T-helper 1 cell treated with Interleukin-12 subunit alpha and Interleukin-12 subunit beta and Interleukin-4 antibody, amounts not matched to agents 30 ng/mL and 1 ng/mL, for 36 hours (primary cell): ENCODE results near the gene MRC2. TPM values are rescaled to one million over a fixed set of nuclear protein-coding genes. Genes with fewer than 3 reads are reported as not detected.

Experiments
- intact Hi-C: fragments of 100-400 bp; cut with micrococcal nuclease; formaldehyde crosslinking; loops from one replicate; pipeline ENCODE4 v1.15.1; 2024
- total RNA-seq: library from RNA; stranded (reverse); gene quantifications from 2 replicates; pipeline ENCODE4 v1.2.3, GENCODE V29; 2022

The MRC2 gene
- total RNA-seq, 1 donor from 2014 or later, result 0.74 TPM

DNA sequence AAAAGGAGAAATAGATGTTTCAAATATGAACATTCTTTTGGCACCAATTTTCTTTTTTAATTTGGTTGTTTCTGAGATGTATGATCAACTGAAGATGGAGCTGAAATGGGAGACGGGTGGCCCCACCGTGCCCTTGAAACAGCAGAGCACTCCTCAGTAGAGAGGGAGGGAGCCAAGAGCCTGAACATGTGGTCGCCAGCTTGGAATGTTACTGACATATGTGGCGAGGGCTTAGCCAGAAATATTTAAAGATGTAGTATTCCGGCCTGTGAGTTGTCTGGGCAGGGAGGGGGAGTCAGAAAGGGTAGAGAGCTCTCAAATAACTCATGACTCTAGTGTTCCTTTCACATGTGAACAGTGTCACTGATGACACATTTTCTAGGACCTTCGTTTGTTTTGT is 13.3 kb upstream of the MRC2 start:
- intact Hi-C loops, result no loop called here

DNA sequence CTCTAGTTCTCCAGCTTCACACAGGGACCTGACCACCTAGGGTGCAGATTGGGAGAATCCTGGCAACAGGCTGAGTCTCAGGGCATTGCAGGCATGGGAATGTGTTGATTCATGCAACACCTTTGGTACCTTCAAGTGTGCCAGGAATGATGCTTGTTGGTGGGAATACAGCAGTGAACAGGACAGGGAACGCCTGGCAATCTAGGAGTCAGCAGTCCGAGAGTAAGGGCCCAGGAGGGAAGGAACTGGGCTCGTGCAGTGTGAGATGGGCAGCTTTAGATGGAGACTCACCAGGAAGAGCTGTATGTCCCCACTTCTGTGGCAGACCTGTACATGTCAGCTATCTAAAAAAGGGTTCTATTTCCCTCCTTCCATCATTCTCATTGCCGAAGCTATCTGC is 12.0 kb upstream of the MRC2 start:
- intact Hi-C loops, result no loop called here

DNA sequence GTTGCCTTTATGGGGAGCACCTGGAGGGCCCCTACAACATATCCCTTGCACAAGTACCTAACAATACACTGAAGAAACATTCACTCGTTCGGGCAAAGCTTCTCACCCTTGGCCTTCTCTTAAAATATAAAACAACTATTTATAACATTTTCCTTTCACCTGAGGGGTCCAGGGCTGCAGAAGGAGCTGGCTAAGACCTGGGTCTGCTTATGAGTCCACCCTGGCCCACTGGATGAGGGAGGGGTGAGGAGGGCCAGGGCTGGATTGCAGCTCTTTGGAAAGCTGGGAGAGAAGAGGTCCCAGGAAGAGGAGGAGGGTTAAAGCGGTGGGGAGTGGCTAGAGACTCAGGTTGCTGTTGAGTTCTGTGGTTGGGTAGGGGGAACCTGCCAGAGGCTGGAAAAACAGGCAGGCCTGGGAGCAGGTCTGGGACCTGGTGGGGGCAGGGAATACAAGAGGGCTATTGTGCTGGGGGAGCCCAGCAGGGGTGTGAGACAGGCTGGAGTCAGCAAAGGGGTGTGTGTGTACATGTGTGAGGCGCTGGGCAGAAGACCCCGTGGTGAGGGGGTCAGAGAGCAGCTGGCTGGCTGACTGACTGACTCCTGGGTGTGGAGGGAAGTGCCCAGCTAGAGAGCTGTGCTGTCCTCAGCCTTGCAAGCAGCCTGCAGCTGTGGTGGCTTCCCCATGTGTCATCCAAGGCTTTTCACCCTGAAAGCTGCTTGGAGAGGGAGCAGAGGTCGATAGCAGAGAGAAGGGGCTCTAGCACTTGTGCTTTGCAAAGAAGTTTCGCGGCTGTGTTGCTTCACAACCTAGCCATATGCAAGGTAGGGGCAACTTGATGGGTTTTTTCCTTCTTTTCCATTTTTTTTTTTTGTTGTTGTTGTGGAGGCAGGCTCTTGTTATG is 10.2 kb upstream of the MRC2 start:
- intact Hi-C loops, result no loop called here

DNA sequence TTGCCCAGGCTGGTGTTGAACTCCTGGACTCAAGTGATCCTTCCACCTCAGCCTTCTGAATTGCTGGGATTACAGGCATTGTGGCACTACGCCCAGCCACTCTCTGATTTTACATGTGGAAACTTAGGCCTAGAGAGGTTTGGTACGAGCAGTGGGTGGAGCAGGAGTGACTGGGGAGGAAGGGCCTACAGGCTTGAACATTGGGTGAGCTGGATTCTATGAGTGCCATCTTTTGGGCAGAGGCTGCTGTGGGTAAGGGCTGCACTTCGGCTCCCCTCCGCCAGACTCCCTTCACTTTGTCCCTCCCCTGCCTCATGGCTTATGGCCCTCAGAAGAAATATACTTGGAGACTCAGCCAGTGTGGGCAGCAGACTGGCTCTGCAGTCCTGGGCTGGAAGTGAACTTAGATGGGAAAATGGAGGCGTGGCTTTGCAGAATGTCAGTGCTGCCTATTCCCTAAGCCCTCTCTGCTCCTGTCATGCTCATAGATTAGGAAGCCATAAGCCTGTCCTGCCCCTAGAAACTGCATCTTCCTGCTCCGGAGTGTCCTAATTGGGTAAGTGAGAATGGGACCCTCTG is 9.5 kb upstream of the MRC2 start:
- intact Hi-C loops, result no loop called here

DNA sequence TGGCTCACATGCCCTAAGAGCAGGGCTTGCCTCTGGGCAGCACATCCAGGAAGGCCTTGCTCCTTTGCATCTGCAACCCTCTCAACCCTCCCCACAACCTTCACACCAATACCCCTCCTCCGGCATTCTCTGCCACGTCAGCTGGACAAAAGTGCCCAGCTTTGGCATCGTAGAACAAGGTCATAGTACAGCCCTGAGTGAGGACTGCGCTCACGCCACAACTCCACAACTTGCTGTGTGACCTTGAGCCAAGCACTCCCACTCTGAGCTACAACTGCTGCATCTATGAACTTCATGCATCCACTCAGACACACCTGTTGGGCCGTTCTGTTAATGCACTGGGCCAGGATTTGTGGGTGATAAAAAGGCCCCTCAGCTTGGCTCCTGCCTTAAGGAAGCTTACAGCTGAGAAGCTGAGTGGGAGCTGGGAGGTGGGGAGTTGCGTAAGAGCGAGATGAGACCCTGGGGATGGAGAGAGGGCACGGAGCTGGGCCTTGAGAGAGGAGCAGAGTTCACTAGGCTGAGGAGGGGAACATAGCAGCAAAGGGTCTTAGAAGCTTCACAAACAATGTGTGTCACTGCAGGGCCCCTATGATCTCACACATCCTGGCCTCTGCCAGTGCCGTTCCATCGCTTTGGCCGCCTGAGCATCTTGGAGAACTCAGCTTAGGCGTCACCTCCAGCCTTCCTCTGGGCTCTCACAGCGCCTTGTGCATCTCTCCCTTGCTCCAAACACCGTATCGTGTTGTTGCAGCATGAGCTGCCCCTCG is 8.6 kb upstream of the MRC2 start:
- intact Hi-C loops, result no loop called here

DNA sequence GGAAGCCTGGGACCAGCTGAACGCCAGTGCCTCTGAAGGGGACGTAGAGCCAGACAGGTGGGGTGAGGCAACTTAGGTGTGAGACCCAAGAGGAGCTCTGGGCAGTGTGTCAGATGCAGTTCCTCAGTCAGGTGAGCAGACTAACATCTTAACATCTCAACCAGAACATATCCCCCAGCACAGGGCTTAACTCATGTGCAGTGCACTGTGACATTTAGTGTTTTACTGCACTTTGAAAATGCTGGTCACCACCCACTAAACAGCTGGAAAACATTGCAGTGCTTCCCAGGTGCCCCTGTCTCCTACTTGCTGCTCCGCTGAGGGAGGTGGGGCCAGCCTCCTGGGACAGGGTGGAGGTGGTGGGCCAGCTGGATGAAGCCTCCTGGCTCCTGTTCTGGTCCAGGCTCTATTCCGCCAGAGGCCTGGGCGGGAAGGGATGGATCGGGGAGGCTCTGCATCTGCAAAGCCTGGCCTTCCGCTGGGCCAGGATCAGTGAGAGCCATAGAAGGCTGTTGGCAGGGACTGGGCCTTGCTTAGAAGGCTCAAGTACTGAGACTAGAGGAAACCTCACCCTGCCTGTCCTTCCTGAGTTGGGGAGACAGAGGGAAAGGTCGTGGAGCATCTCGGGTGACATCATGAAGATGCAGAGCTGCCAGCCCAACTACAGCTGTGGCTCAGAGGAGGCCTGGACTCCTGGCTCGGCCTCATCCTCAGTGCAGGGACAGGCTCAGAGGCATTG is 7.9 kb upstream of the MRC2 start:
- intact Hi-C loops, result no loop called here

DNA sequence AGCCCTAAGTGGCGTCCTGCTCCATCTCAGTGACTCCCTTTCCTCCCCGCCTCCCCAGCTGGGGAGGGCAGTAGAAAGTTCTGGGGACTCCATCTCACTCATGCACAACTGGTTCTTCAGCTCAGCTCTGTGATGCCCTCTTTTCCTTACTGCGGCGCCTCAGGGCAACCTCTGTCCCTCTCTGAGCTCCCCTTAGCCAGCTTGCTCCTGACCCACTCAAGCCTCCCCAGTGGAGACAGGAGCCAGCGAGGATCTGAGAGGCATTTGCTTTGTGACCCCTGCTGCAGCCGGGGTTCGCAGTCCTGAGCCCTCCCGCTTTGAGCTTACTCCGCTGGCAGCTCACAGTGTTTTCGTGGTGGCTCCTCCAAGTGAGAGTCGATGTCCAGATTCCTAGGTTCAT is 6.2 kb upstream of the MRC2 start:
- intact Hi-C loops, result no loop called here

DNA sequence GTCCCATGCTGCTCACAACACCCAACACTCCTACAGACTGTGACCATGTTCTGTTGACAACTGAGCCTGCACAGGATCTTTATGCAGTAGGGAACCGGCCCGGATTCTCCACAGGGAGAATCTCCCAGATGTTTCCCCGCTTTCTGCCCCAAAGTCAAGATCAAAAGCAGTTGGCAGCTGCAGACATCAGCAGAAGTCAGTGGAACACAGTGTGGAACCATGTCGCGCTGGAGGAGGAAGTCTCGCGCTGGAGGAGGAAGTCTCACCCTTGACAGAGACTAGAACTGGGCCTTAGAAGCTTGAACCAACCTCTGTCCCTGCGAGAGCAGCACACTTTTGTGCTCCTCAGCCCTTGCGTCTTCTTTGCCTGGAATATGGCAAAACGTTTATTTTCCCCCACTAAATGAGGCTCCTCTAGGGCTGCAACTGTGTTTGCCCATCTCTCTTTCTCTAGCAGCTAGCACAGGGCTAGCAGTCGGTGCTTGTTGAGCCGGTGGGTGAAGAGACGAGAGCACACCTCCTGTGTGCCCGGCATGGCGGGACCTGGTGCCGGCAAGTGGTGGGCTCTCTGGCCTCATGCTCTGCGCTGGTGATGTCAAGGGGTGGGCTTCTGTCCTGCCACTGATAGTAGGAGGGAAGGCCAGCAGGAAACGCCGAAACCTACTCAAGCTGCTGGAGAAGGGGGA is 2.1 kb upstream of the MRC2 start:
- intact Hi-C loops, result no loop called here

DNA sequence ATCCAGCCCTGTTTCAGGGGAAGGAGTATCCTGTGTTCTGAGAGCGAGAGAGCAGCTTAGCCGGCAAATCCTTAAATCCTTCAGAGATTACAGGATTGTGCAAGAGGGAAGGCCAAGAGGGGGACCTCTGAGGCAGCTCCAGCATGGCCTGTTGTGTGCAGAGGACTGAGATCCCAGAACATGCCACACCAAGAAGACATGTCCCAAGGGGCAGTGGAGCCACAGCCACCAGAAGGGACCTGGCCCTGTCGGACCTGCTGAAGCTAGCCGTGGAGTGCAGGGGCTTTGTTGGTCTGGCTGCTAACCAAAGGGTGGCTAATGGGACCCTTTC is 1.6 kb upstream of the MRC2 start:
- intact Hi-C loops, result no loop called here

DNA sequence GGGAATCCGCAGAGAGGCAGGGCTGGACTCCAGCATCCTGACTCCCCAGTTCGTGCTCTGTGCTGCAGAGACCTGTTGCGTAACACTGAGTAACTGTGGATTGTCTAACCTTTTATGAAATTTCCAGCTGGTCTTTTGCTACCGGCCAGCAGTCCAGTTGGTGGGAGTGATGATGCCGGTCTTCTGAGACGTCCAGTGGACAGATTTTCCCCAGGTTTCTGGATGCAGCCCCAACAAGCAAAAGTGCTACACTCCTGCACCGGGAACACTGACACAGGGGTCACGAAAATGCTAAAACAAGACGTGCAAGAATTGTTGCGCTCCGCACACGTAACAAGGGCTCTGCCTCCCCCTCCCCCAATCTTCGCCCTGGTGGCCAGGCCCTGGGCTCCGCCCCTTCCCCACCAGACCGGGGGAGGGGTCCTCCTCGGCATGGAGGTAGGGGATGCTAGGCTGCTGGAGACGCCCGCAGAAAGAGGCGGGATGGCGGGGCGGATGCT is 701 bp upstream of the MRC2 start:
- intact Hi-C loops, result no loop called here

DNA sequence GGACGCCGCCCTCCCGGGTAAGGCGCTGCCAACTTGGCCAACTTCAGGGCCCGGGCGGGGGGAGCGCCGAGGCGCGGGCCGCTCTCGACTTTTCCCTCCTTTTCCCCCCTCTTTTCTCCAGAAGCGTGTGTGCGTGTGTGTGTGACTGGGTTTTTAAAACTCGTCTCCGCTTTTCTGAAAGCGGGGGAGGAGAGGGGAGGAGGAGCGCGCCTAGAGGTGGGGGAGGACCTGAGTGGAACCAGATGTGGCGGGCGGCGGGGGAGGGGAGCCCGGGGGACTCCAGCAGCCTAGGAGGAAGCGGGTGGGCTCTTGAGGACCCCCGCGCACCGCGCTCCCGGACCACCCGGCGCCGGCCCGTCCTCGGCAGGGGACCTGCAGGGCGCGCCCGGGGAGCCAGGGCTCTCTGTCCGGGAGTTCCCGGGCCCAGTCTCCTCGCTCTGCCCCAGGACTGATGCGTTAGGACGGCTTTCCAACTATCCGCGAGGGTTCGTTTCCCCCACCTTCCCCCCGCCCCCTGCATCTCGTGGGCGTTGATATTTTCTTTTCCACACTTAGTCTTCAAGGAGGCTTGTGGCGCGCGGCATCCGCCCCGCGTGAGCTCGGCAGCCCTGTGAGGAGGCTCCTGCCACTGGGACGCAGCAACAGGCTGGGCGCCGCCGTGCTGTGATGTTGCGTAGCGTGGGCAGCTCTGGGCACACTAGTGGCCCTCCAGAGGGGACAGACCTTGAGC is 599 bp downstream of the MRC2 start:
- intact Hi-C loops, result no loop called here

DNA sequence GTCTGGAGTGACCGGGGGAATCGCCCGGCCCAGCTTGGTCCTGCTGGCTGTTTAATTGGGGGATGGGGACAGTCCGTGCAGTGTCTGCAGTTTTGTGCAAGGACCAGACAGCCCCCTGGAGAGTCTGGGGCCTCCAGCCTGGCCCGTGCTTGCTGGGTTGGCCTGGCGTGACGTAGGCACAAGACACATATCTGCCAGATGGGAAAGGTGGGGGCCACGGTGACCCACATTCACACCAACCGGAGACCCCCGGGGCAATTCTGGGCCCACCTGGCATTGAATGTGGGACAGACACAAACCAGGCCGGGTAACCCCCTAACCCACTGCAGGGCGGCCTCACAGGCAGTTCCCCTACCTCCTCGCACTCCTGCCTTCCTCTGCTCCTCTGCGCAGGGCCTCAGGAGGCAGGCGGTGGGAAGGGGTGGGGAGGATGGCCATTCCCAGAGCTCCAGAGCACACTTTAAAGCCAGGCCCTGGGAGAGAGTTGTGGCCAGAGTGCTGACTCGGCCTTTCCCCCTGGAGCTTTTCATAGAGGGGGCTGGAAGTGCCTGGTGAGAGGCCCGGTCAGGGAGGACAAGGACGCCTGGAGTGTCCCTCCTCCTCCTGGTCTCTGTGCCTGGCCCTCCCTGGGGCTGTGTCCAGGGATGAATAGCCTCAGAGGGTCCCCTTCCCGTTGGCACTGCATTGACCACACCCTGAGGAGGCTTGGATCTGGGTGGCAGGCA is 1.5 kb downstream of the MRC2 start:
- intact Hi-C loops, result no loop called here

DNA sequence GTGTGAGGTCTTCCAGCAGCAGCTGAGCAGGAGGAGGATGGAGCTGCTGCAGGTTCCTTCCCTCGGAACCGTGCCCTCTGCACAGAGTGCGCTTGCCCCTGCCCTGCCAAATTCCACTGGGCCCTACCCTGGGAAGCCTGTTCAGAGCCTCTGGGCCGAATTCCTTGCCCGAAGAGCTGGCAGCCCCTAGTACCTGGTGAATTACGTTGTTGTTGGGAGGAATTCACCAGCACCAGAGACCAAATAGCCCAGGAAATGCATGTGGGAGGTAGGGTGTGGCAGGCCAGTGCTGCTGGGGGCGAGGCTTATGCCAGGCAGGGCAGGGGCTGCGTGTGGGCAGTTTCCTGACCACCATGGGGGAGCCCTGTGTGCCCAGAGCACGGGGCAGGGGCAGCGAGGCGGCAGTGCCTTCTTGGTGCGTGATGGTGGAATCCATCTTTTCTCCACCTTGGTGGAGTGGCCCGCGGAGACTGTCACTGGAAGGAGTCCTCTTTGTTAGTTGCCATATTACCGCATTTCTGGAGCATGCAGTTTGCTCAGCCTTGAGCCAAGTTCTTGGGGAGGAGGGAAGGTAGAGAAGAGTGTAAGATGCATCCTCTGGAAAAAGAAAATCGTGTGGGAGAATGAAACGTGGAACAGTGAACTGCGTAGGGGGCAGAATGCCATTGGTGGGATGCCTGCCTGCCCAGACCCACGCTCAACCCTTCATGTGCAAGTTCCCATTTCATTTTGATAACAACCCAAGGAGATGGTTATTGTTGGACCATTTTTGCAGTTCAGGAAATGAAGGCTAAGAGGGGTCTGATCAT is 2.3 kb downstream of the MRC2 start:
- intact Hi-C loops, result no loop called here

DNA sequence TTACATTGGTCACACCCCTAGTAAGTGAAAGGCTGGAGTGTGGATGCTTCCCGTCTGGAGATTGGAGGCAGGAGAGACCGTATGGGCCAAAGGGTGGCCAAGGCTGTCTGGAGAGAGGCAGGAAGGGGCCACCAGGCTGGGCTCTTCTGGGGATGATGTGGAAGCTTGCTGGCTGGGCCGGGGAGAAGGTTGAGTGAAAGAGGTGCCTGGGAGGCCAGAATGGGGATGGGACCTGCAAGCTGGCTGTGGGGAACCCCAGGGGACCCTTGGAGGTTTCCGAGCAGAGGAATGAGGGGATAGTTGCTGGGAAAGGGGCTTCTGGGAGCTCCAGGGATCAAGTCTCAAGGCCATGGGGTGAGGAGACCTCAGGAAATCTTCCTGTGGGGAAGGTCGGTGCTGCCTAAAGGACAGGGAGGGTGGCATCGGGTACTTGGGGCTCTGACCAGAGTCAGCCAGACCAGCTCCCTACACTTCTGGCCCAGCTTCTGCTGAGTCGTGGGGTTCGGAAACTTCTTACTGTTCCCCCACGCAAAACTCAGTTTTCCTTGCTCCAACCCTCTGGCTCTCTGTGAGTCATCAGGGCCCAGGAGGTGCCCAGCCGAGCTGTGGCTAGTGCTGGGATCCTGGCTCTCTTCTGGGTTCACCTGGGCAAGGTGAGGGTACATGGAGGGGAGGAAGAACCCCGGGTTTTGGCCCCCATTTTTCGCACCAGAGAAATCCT is 3.1 kb downstream of the MRC2 start:
- intact Hi-C loops, result no loop called here

DNA sequence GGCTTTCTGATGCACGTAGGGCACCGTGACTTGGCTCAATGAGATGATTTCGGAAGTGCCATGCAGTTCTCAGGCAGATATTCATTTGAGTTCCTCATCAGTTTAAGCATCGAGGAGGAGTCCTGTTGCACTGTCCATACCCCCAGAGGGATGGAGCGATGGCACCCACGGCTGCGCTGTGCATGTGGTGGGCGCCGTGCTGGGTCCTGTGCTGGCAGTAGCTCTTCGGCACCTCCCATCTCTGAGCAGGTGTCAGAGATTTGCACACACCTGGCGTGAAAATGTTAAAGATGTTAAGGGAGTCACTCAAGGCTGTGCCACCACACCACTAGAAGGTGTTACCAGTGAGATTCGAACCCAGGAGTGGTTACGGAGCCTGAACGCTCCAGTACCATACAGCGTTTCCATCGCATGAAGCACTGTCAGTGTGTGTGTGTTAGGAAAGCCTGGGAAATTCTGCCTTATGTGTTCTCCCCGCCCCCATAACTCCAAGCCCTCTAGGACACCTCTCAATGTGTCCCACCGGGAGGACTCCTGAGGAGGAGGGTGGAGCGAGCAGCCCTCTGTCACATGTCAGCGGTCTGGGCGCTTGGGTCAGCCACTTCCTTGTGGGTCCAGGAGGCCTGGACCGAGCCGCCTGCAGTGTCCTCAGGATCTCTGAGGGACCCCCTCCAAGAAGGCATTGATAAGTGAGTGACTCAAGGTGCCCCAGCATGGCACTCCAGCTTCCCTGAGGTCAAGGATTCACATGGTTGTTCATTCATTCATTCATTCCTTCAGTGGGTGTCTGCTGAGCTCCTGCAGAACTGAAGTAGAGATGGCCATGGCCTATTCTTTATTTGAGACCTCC is 3.8 kb downstream of the MRC2 start:
- intact Hi-C loops, result no loop called here

DNA sequence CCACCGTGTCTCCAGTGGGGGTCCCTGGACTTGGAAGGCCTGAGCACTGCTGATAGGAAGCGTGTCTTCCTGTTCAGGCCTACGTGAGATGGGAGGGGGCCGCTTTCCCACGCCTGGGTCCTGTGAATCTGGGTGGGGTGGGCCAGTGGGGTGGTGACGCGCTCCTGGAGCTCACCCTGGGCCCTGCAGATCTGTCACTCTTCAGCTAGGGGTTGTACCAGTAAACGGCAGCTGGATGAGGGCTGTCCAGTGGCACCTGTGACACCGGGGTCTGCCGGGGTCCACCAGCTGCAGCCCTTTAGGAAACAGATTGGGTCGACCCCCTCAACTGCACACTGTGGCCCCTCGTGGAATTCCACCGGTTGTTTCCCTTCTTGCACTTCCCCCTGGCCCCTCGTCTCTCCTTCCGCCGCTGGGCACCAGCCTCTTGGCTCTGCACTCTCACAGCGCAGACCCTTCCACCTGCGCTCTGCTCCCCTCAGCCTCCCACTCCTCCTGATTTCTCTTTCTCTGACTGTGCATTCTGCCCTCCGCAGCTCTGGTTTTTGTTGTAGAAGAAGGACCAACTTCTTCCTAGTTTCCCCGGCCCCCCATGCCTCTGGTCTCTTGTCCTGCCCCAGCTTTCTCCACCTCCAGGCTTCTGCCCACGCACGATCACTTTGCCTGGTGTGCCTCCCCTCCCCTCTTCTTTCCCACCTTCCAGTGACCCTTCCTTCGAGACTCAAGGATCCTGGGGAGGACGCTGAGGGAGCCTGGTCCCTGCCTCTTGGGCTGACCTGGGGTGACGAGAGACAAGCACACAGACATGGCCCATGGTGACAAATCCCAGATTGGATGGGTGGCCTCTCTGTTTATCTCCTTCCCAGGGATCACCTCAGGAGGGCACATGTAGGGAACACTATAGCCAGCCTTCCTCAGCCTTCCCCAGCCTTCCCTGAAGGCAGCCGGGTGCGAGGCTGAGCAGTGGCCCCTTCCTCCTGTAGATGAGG is 4.8 kb downstream of the MRC2 start:
- intact Hi-C loops, result no loop called here
